Measurements from ENCODE around the gene ITGAX. TPM values are rescaled to one million over a fixed set of nuclear protein-coding genes. Genes with fewer than 3 reads are reported as not detected.

Gene ITGAX
- total RNA-seq, 4 donors from 2014 or later = 0.11 to 3.2 (median 2.2) TPM

DNA sequence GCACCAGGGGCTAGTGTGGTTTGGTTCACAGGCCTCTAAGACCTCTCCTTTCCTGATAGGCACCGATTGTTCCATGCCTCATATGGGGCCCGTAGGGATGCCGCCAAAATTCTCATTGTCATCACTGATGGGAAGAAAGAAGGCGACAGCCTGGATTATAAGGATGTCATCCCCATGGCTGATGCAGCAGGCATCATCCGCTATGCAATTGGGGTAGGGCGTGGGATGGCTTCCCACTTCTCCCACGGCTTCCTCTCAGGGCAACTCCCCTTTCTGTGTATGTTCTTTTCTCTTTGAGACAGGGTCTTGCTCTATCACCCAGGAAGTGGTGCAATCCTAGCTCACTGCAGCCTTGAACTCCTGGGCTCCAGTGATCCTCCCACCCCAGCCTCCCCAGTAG lies 5.3 kb downstream of the ITGAX start:
- Histone ChIP-seq H3K9me3 (no peaks in the 10 kb centered on the region), H3K27ac (no peak overlapping the region), H3K4me3 (replicated peaks in 1 of 3) (no peak overlapping the region), H3K36me3 (no peaks in the 10 kb centered on the region), H3K4me1 (no peaks in the 10 kb centered on the region), H3K27me3 (no peaks in the 10 kb centered on the region)
- intact Hi-C loops (cut with DNase I) = no loop called here
- no peak for TF ChIP-seq POLR2A (IDR thresholded peaks at IDR 0.05)
- TF ChIP-seq, protein P1, sequence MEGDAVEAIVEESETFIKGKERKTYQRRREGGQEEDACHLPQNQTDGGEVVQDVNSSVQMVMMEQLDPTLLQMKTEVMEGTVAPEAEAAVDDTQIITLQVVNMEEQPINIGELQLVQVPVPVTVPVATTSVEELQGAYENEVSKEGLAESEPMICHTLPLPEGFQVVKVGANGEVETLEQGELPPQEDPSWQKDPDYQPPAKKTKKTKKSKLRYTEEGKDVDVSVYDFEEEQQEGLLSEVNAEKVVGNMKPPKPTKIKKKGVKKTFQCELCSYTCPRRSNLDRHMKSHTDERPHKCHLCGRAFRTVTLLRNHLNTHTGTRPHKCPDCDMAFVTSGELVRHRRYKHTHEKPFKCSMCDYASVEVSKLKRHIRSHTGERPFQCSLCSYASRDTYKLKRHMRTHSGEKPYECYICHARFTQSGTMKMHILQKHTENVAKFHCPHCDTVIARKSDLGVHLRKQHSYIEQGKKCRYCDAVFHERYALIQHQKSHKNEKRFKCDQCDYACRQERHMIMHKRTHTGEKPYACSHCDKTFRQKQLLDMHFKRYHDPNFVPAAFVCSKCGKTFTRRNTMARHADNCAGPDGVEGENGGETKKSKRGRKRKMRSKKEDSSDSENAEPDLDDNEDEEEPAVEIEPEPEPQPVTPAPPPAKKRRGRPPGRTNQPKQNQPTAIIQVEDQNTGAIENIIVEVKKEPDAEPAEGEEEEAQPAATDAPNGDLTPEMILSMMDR (IDR thresholded peaks at IDR 0.05) = no peak
- DNase-seq = no peak
- whole genome bisulfite sequencing, 2 donors = 87 to 92% methylated on average over 6 to 7 of the region's 7 CpGs

DNA sequence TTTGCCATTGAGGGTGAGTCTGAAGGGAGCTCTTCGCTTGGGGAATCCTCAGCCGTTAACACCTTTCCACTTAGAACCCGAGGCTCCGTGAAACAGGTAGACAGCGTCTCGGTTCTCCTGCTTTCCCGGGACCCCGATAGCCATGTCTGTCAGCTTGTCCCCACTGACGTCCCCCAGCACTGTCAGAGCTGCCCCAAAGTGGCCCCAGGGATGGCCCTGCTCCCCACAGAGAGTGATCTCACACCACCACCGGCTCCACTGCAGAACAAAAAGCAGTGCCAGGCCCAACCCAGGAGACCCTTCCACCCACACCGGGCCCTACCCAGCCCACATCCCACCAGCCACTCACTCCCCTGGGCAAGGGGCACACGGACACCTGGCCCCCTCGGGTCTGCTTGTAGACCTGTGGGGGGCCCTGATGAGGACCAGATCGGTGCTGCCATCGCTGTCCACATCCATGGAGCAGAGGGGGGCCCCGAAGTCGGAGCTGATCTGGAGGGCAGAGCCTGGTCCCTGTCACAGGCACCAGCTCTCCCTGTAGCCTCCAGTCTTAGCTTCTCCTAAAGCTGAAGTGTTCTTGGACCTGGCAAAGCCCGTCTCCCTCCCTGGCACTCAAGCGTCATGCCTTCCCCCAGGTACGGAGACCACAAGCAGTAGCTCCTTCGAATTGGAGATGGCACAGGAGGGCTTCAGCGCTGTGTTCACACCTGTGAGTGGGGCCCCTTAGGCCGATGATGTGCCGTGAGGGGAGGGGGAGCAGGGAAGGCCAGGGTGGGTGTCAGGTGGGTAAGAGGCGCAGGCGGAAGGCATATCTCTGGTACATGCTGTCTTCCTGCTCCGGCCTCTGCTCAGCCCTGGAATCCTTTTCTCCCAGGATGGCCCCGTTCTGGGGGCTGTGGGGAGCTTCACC lies 6.5 kb downstream of the ITGAX start:
- intact Hi-C loops (cut with DNase I) = no loop called here
- TF ChIP-seq POLR2A (IDR thresholded peaks at IDR 0.05) = no peak
- TF ChIP-seq, protein P1 (IDR thresholded peaks at IDR 0.05) = no peak
- no peaks in the 10 kb centered on the region for H3K9me3 ChIP-seq
- H3K27me3 ChIP-seq = no peaks in the 10 kb centered on the region
- no peak overlapping the region for H3K27ac ChIP-seq
- WGBS, 2 donors = 73 to 76% methylated on average over 15 to 23 of the region's 28 CpGs
- H3K36me3 ChIP-seq = no peaks in the 10 kb centered on the region
- no peak overlapping the region for H3K4me3 ChIP-seq (replicated peaks in 1 of 3)
- DNase-seq = no peak
- no peaks in the 10 kb centered on the region for H3K4me1 ChIP-seq

DNA sequence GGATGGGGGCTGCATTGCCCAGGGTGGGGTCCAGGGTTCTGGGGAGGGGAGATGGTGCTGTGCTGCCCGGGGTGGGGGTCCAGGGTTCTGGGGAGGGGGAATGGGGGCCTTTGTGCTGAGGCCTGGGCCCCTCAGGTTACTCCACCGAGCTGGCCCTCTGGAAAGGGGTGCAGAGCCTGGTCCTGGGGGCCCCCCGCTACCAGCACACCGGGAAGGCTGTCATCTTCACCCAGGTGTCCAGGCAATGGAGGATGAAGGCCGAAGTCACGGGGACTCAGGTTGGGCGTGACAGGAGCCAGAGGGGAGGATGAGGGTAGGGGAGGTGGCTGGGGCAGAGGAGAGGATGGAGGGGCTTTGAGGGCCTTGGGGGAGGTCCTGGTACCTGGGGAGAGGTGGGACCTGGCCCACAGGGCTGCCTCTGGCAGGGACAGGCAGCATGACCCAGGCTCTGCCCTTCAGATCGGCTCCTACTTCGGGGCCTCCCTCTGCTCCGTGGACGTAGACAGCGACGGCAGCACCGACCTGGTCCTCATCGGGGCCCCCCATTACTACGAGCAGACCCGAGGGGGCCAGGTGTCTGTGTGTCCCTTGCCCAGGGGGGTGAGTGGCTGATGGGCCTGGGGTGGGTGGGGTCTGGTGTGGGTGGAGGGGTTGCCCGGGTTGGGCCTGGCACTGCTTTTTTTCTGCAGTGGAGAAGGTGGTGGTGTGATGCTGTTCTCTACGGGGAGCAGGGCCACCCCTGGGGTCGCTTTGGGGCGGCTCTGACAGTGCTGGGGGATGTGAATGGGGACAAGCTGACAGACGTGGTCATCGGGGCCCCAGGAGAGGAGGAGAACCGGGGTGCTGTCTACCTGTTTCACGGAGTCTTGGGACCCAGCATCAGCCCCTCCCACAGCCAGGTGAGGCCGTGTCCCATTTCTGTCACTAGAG lies 7.8 kb downstream of the ITGAX start:
- no peak for DNase-seq
- no peak for TF ChIP-seq POLR2A (IDR thresholded peaks at IDR 0.05)
- TF ChIP-seq, protein P1 (IDR thresholded peaks at IDR 0.05) = no peak

DNA sequence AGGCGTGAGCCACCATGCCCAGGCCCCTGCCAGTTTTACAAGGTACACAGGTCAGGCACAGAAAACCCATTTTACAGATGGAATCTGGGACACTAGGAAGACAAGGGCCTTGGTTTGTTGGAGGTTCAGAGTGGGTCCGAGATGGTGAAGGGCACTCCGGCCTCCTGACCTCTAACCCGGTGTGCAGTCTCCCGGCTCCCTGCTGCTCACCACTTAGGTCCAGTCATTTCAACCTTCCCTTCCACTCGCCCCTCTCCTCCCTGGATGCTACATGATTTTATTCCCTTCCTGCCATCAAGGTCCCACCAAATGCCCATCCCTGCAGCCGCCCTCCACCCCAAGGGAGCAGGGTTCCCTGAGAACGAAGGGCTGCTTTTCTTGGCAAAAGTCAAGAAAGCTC lies 8.7 kb downstream of the ITGAX start:
- Histone ChIP-seq H3K9me3 (no peaks in the 10 kb centered on the region), H3K4me3 (replicated peaks in 1 of 3) (no peak overlapping the region), H3K4me1 (no peaks in the 10 kb centered on the region), H3K27ac (no peak overlapping the region), H3K27me3 (no peaks in the 10 kb centered on the region), H3K36me3 (no peaks in the 10 kb centered on the region)
- TF ChIP-seq POLR2A (IDR thresholded peaks at IDR 0.05) = no peak
- TF ChIP-seq, protein P1 (IDR thresholded peaks at IDR 0.05) = no peak
- 89 to 90% methylated on average over 8 of the region's 8 CpGs for WGBS, 2 donors
- no peak for DNase-seq
- intact Hi-C loops (cut with DNase I) = no loop called here

More for the DNA sequence above, 7.8 kb downstream of the ITGAX start:
- no peak overlapping the region for H3K4me3 ChIP-seq (replicated peaks in 1 of 3)
- H3K4me1 ChIP-seq = no peaks in the 10 kb centered on the region
- H3K27ac ChIP-seq = no peak overlapping the region
- no peaks in the 10 kb centered on the region for H3K27me3 ChIP-seq
- no peaks in the 10 kb centered on the region for H3K36me3 ChIP-seq
- intact Hi-C loops (cut with DNase I) = no loop called here
- WGBS, 2 donors = 81 to 82% methylated on average over 16 to 24 of the region's 26 CpGs
- H3K9me3 ChIP-seq = no peaks in the 10 kb centered on the region

Measured in thyroid gland (tissue), 4 donors.